Fibroblast of lung (primary cell): Measurements from ENCODE around the gene PLEKHA1. TPM values are rescaled to one million over a fixed set of nuclear protein-coding genes. Genes with fewer than 3 reads are reported as not detected.

Experiments
- DNase-seq, 2 donors: peaks; one replicate each; pipeline versions ENCODE4 v3.0.0 to v3.0.0-alpha.2; 2010; ENCODE audit warnings: low read depth in 2 of 2
- H2AFZ ChIP-seq: 2 replicates; pipeline ENCODE4 v1.5.1; 2012; ENCODE audit warnings: low read length, control low read depth, inconsistent platforms
- H3K27ac ChIP-seq: 2 replicates; pipeline ENCODE4 v1.5.1; 2011; ENCODE audit warnings: low read length, control low read depth; ENCODE audit not compliant: insufficient read depth
- H3K27me3 ChIP-seq: 2 replicates; pipeline ENCODE4 v1.5.1; 2011; ENCODE audit warnings: mild to moderate bottlenecking, low read length; ENCODE audit not compliant: control insufficient read depth, insufficient read depth
- H3K36me3 ChIP-seq: 2 replicates; pipeline ENCODE4 v1.5.1; 2011; ENCODE audit warnings: low read length; ENCODE audit not compliant: control insufficient read depth, insufficient read depth
- H3K4me1 ChIP-seq: 2 replicates; pipeline ENCODE4 v1.5.1; 2011; ENCODE audit warnings: low read length; ENCODE audit not compliant: control insufficient read depth, insufficient read depth; ENCODE audit errors: extremely low read depth
- H3K4me2 ChIP-seq: 2 replicates; pipeline ENCODE4 v1.5.1; 2011; ENCODE audit warnings: low read length, control low read depth; ENCODE audit not compliant: insufficient read depth; ENCODE audit errors: extremely low read depth
- H3K4me3 ChIP-seq, 4 experiments: fragments of 200-600 bp in 1 of 4; sonication (generic) in 1 of 4; replicated peaks in 1 of 4; 2 replicates each; pipeline ENCODE4 v1.5.1; 2011 to 2016; ENCODE audit warnings: low read length in 4 of 4, low read depth in 3 of 4, mild to moderate bottlenecking in 3 of 4, control low read depth in 2 of 4, inconsistent platforms in 1 of 4, mixed read lengths in 1 of 4; ENCODE audit not compliant: insufficient read depth in 1 of 4; ENCODE audit errors: control extremely low read depth in 1 of 4
- H3K79me2 ChIP-seq: 2 replicates; pipeline ENCODE4 v1.5.1; 2012; ENCODE audit warnings: mild to moderate bottlenecking, low read length, inconsistent platforms; ENCODE audit not compliant: control insufficient read depth, insufficient read depth
- H3K9ac ChIP-seq: 2 replicates; pipeline ENCODE4 v1.5.1; 2011; ENCODE audit warnings: mild to moderate bottlenecking, low read length, control low read depth; ENCODE audit not compliant: insufficient read depth
- H3K9me3 ChIP-seq: 2 replicates; pipeline ENCODE4 v1.5.1; 2012; ENCODE audit warnings: low read depth, low read length; ENCODE audit not compliant: control insufficient read depth, insufficient read depth
- H4K20me1 ChIP-seq: 2 replicates; pipeline ENCODE4 v1.5.1; 2011; ENCODE audit warnings: low read length; ENCODE audit not compliant: control insufficient read depth, insufficient read depth; ENCODE audit errors: extremely low read depth
- CTCF ChIP-seq, 2 donors: IDR thresholded peaks in 1 of 2; conservative IDR thresholded peaks in 1 of 2; 1 replicate in 1 of 2; 2 replicates in 1 of 2; pipeline ENCODE4 v1.5.1; 2011 to 2012; ENCODE audit warnings: low read length in 2 of 2, control low read depth in 1 of 2, inconsistent platforms in 1 of 2, low read depth in 1 of 2, mild to moderate bottlenecking in 1 of 2
- EZH2 ChIP-seq: IDR thresholded peaks from 2 replicates; pipeline ENCODE4 v1.5.1; 2012; ENCODE audit warnings: low read length, control low read depth, mild to moderate bottlenecking; ENCODE audit errors: missing control alignments
- polyA plus RNA-seq, 2 donors: library from polyadenylated mRNA; depleted of rRNA in 1 of 2; stranded (reverse) in 1 of 2; unstranded in 1 of 2; fragments of >200 nt; gene quantifications; 2 replicates each; pipeline ENCODE4 v1.2.1, GENCODE V29; 2011 to 2012; ENCODE audit warnings: missing spikeins in 1 of 2
- total RNA-seq: library from RNA; depleted of rRNA; stranded (reverse); fragments of >200 nt; gene quantifications from 2 replicates; pipeline ENCODE4 v1.2.1, GENCODE V29; 2014

PLEKHA1 gene
- total and polyA plus RNA-seq, 2 donors (not counting 1 experiment from before 2014, with no cell fraction given), result 14.4 to 37.9 TPM

DNA sequence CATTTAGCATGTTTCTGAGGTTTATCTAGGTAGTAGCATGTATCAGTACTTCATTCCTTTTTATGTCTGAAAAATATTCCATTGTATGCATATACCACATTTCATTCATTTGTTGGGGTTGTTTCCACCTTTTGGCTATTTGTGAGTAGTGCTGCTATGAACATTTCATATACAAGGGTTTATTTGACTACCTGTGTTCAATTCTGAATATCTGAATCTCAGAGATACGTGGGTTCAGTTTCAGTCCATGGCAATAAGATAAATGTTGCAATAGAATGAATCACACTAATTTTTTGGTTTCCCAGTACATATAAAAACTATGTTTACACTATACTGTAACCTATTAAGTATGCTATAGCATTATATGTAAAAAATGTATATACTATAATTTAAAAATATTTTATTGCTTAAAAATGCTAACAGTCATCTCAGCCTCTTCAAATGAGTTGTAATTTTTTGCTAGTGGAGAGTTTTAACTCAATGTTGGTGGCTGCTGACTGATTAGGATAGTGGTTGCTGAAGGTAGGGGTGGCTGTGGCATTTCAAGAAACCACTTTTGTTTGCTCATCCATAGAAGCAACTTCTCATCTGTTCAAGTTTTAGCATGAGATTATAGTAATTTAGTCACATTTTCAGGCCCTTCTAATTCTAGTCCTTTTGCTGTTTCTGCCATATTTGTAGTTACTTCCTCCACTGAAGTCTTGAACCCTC lies 13.9 kb downstream of the PLEKHA1 start:
- Histone ChIP-seq H3K27ac (no peak overlapping the region), H4K20me1 (no peaks in the 10 kb centered on the region), H3K27me3 (no peaks in the 10 kb centered on the region), H3K4me2 (no peak overlapping the region), H3K4me1 (no peaks in the 10 kb centered on the region), H2AFZ (no peak overlapping the region), H3K36me3 (no peaks in the 10 kb centered on the region), H3K9ac (no peak overlapping the region), H3K79me2 (no peaks in the 10 kb centered on the region), H3K4me3 (no peak overlapping the region), H3K9me3 (no peaks in the 10 kb centered on the region)
- TF ChIP-seq CTCF (conservative IDR thresholded peaks at IDR 0.05 in 1 of 2, IDR thresholded peaks at IDR 0.05 in 1 of 2; ENCODE audit: low read depth in 1 of 2, low read length in 2 of 2), result no peak
- TF ChIP-seq EZH2, result no peak
- DNase-seq, result no peak

DNA sequence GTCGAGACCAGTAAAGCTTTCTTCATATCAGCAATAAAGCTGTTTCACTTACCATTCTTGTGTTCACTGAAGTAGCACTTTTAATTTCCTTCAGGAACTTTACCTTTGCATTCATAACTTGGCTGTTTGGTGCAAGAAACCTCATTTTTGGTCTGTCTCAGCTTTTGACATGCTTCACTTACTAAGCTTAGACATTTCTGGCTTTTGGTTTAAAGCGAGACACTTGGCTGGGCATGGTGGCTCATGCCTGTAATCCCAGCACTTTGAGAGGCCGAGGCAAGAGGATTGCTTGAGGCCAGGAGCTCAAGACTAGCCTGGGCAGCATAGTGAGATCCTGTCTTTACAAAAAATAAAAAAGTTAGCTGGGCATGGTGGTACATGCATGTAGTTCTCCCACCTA lies 15.8 kb downstream of the PLEKHA1 start:
- no peak overlapping the region for H3K4me3 ChIP-seq
- no peak for DNase-seq
- H3K27me3 ChIP-seq, result no peaks in the 10 kb centered on the region
- no peaks in the 10 kb centered on the region for H3K9me3 ChIP-seq
- no peak overlapping the region for H3K27ac ChIP-seq
- no peaks in the 10 kb centered on the region for H4K20me1 ChIP-seq
- H2AFZ ChIP-seq, result no peak overlapping the region
- no peak overlapping the region for H3K4me2 ChIP-seq
- H3K4me1 ChIP-seq, result no peaks in the 10 kb centered on the region
- H3K36me3 ChIP-seq, result no peaks in the 10 kb centered on the region
- H3K9ac ChIP-seq, result no peak overlapping the region
- H3K79me2 ChIP-seq, result no peaks in the 10 kb centered on the region
- TF ChIP-seq EZH2, result no peak

- H3K27ac ChIP-seq, result no peak overlapping the region
- no peaks in the 10 kb centered on the region for H3K27me3 ChIP-seq
- H3K9ac ChIP-seq, result no peak overlapping the region
- no peak for DNase-seq
- H3K4me3 ChIP-seq, result no peak overlapping the region
- no peaks in the 10 kb centered on the region for H4K20me1 ChIP-seq
- TF ChIP-seq EZH2 (no peak), CTCF (conservative IDR thresholded peaks at IDR 0.05 in 1 of 2, IDR thresholded peaks at IDR 0.05 in 1 of 2; ENCODE audit: low read depth in 1 of 2, low read length in 2 of 2) (no peak)
- H2AFZ ChIP-seq, result no peak overlapping the region
- no peak overlapping the region for H3K4me2 ChIP-seq
- no peaks in the 10 kb centered on the region for H3K9me3 ChIP-seq
- H3K79me2 ChIP-seq, result no peaks in the 10 kb centered on the region
- no peaks in the 10 kb centered on the region for H3K4me1 ChIP-seq
- H3K36me3 ChIP-seq, result no peaks in the 10 kb centered on the region
Measured at GRCh38 chr10:122390679-122391078, 16.2 kb downstream of the PLEKHA1 start.
